ENCODE measurements around the gene OSBPL9.

DNA sequence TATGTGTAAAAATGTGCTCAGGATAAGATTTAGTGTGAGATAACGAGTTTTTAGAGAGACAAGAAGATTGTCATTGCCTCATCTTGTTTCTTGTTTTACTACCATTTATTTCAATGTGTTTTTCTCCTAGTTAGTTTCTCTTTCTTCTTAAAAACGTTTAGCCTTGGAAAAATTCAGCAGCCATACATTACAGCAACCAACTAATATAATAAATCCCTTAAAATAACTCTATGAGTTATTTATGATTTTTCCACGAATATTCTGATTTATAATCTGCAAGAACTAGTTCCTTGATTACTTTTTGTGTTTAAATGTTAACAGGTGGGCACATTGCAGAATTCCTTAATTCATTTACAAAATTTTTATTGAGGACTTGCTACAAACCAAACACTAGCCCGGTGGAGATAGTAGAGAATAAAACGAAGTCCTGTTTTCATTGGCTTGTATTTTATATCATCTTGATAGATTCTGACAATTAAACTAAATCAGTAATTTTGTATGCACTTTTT, 118.9 kb downstream of the OSBPL9 start:
- no peak for TF ChIP-seq CTCF (IDR thresholded peaks at IDR 0.05)
- TF ChIP-seq ZFX (IDR thresholded peaks at IDR 0.05; ENCODE audit: borderline replicate concordance) = no peak

Measured in 22Rv1 (cell line).